CD14-positive monocyte (primary cell): ENCODE data around the gene IL5. TPM values are rescaled to one million over a fixed set of nuclear protein-coding genes. Genes with fewer than 3 reads are reported as not detected.

Source experiments
- DNase-seq, 3 donors: peaks; one replicate each; pipeline ENCODE4 v3.0.0-alpha.2; 2011 to 2022
- H2AFZ ChIP-seq: 2 replicates; pipeline ENCODE4 v1.6.0; 2012; ENCODE audit warnings: mild to moderate bottlenecking, low read depth, low read length, inconsistent platforms; ENCODE audit not compliant: insufficient read depth, poor library complexity, severe bottlenecking
- H3K27ac ChIP-seq, 2 donors: 1 replicate in 1 of 2; 2 replicates in 1 of 2; pipeline ENCODE4 v1.5.1; 2012 to 2013; ENCODE audit warnings: low read length in 2 of 2, control low read depth in 1 of 2, inconsistent platforms in 1 of 2, low read depth in 1 of 2, mild to moderate bottlenecking in 1 of 2
- H3K27me3 ChIP-seq, 2 donors: one replicate each; pipeline versions ENCODE4 v1.6.0 to v1.6.1; 2011 to 2013; ENCODE audit warnings: low read length in 2 of 2; ENCODE audit not compliant: control insufficient read depth in 2 of 2, insufficient read depth in 2 of 2
- H3K36me3 ChIP-seq, 2 donors: replicated peaks in 1 of 2; 1 replicate in 1 of 2; 2 replicates in 1 of 2; pipeline versions ENCODE4 v1.5.1 to v1.6.1; 2012 to 2013; ENCODE audit warnings: low read length in 2 of 2, control low read depth in 1 of 2, inconsistent platforms in 1 of 2, mild to moderate bottlenecking in 1 of 2; ENCODE audit not compliant: insufficient read depth in 2 of 2, control insufficient read depth in 1 of 2
- H3K4me1 ChIP-seq, 2 donors: 1 replicate in 1 of 2; 2 replicates in 1 of 2; pipeline versions ENCODE4 v1.5.1 to v1.6.1; 2012 to 2013; ENCODE audit warnings: low read length in 2 of 2, control low read depth in 1 of 2, inconsistent platforms in 1 of 2, mild to moderate bottlenecking in 1 of 2, moderate library complexity in 1 of 2; ENCODE audit not compliant: insufficient read depth in 2 of 2, control insufficient read depth in 1 of 2
- H3K4me2 ChIP-seq: replicated peaks from 2 replicates; pipeline ENCODE3; 2012; ENCODE audit warnings: low read length, moderate library complexity, mild to moderate bottlenecking; ENCODE audit not compliant: poor library complexity, severe bottlenecking; ENCODE audit errors: extremely low read depth
- H3K4me3 ChIP-seq, 3 experiments: fragments of 200-600 bp in 1 of 3; sonication (generic) in 1 of 3; replicated peaks in 1 of 3; 1 replicate in 2 of 3; 2 replicates in 1 of 3; pipeline ENCODE4 v1.5.1; 2011 to 2013; ENCODE audit warnings: low read length in 3 of 3, mild to moderate bottlenecking in 3 of 3, control low read depth in 2 of 3, low read depth in 2 of 3, inconsistent platforms in 1 of 3, moderate library complexity in 1 of 3
- H3K79me2 ChIP-seq: 2 replicates; pipeline ENCODE4 v1.6.0; 2012; ENCODE audit warnings: mild to moderate bottlenecking, control low read depth, inconsistent platforms, low read length, moderate library complexity; ENCODE audit not compliant: insufficient read depth
- H3K9ac ChIP-seq: 2 replicates; pipeline ENCODE4 v1.6.0; 2017; ENCODE audit warnings: low read length, mild to moderate bottlenecking; ENCODE audit not compliant: insufficient read depth, poor library complexity, severe bottlenecking
- H3K9me3 ChIP-seq, 2 donors: replicated peaks in 1 of 2; 1 replicate in 1 of 2; 2 replicates in 1 of 2; pipeline versions ENCODE4 v1.5.1 to v1.6.1; 2012 to 2013; ENCODE audit warnings: low read length in 2 of 2, control low read depth in 1 of 2; ENCODE audit not compliant: control insufficient read depth in 1 of 2, insufficient read depth in 1 of 2
- H4K20me1 ChIP-seq: 2 replicates; pipeline ENCODE4 v1.6.0; 2012; ENCODE audit warnings: mild to moderate bottlenecking, low read length, control low read depth, moderate library complexity; ENCODE audit not compliant: insufficient read depth
- H3K27ac Mint-ChIP-seq, 7 donors: one replicate each; pipeline ENCODE4 v1.8.0; 2020; ENCODE audit warnings: mild to moderate bottlenecking in 7 of 7, mixed read lengths in 7 of 7, moderate library complexity in 6 of 7, inconsistent platforms in 2 of 7
- H3K27me3 Mint-ChIP-seq, 3 donors: one replicate each; pipeline ENCODE4 v1.8.0; 2021 to 2022; ENCODE audit warnings: low read depth in 3 of 3, mild to moderate bottlenecking in 3 of 3, mixed read lengths in 3 of 3, moderate library complexity in 3 of 3, inconsistent platforms in 1 of 3
- H3K36me3 Mint-ChIP-seq, 2 donors: one replicate each; pipeline ENCODE4 v1.8.0; 2020; ENCODE audit warnings: mixed read lengths in 2 of 2, inconsistent platforms in 1 of 2, mild to moderate bottlenecking in 1 of 2
- H3K4me1 Mint-ChIP-seq: one replicate; pipeline ENCODE4 v1.8.0; 2020; ENCODE audit warnings: mild to moderate bottlenecking, mixed read lengths
- H3K4me3 Mint-ChIP-seq, 2 donors: one replicate each; pipeline ENCODE4 v1.8.0; 2020; ENCODE audit warnings: mild to moderate bottlenecking in 2 of 2, mixed read lengths in 2 of 2, moderate library complexity in 1 of 2
- H3K9me3 Mint-ChIP-seq, 7 donors: one replicate each; pipeline ENCODE4 v1.8.0; 2020 to 2022; ENCODE audit warnings: mixed read lengths in 7 of 7, mild to moderate bottlenecking in 6 of 7, moderate library complexity in 6 of 7, inconsistent platforms in 2 of 7
- WGBS: methylation state at CpG from one replicate; pipeline ENCODE4 v1.1.5; 2013; ENCODE audit warnings: missing lambda C conversion rate; ENCODE audit not compliant: insufficient coverage; 5-methylcytosine and 5-hydroxymethylcytosine counted together
- intact Hi-C, 2 donors: fragments of 100-400 bp; cut with micrococcal nuclease; formaldehyde crosslinking; loops; one replicate each; pipeline versions ENCODE4 v1.15.0 to v1.15.1; 2023
- polyA plus RNA-seq, 3 donors: library from polyadenylated mRNA; depleted of rRNA in 1 of 3; unstranded in 2 of 3; stranded (reverse) in 1 of 3; fragments of 300-500 nt in 2 of 3; fragments of >200 nt in 1 of 3; fragmentation: Illumina TruSeq in 2 of 3; gene quantifications; 1 replicate in 2 of 3; 2 replicates in 1 of 3; pipeline ENCODE4 v1.2.3, GENCODE V29; 2012 to 2021
- TF ChIP-seq, protein P1 (sequence below): fragments of 200-600 bp; IDR thresholded peaks from one replicate; pipeline ENCODE4 v1.8.0; 2022; ENCODE audit warnings: antibody characterized with exemption, mild to moderate bottlenecking

Gene IL5
- polyA plus RNA-seq, 3 donors = not detected

DNA sequence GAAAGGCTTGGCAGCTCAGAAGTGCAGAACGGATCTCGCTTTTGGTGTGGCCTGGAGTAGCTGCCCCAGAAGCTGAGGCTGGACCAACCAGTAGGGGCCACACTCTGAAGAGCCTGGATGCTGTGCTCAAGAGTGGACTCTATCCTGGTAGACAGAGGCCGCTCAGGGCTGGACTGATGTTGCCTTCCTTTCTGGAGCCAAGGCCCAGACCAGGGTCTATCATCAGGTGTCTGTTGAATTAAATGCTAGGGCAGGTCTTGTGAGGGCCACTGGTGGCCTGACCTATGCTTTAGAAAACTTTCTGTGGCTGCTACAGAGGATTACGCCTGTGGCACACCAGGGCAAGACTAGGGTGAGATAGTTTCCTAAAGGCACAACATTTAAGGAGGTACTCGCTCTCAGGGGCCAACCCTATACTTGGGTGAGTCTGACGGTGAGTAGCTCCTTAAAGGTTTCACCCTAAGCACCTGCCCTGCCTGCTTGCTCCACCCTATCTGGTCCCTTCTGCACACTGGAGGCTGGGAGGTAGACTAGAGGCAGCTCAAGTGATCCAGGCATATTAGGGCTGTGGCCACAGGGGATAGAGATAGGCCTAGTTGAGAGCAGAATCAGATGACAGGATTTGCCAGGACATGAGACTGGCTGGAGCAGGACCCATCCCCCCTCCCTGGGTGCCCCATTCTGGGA is 42.9 kb downstream of the IL5 start:
- H3K79me2 ChIP-seq = no peaks in the 10 kb centered on the region
- no peaks in the 10 kb centered on the region for H3K9me3 ChIP-seq
- H4K20me1 ChIP-seq = no peaks in the 10 kb centered on the region
- peaks cover 26 to 37% of the 10 kb centered on the region in 2 donors for H3K4me1 ChIP-seq
- Mint-ChIP-seq H3K36me3 (no peaks in the 10 kb centered on the region), H3K27me3 (peaks cover 0 to 4% (median 0%) of the 10 kb centered on the region in 3 donors), H3K27ac (peak overlapping the region in 4 of 7 donors; percentile 26 to 75 (median 60)), H3K4me1 (peaks cover 35% of the 10 kb centered on the region), H3K4me3 (no peak overlapping the region), H3K9me3 (no peaks in the 10 kb centered on the region)
- H3K4me3 ChIP-seq = no peak overlapping the region
- peak overlapping the region in 1 of 2 donors; percentile 45 for H3K27ac ChIP-seq
- H3K27me3 ChIP-seq = no peaks in the 10 kb centered on the region
- TF ChIP-seq, protein P1, sequence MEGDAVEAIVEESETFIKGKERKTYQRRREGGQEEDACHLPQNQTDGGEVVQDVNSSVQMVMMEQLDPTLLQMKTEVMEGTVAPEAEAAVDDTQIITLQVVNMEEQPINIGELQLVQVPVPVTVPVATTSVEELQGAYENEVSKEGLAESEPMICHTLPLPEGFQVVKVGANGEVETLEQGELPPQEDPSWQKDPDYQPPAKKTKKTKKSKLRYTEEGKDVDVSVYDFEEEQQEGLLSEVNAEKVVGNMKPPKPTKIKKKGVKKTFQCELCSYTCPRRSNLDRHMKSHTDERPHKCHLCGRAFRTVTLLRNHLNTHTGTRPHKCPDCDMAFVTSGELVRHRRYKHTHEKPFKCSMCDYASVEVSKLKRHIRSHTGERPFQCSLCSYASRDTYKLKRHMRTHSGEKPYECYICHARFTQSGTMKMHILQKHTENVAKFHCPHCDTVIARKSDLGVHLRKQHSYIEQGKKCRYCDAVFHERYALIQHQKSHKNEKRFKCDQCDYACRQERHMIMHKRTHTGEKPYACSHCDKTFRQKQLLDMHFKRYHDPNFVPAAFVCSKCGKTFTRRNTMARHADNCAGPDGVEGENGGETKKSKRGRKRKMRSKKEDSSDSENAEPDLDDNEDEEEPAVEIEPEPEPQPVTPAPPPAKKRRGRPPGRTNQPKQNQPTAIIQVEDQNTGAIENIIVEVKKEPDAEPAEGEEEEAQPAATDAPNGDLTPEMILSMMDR = no peak
- peak overlapping the region; percentile 43 for H2AFZ ChIP-seq
- peak in 1 of 3 donors; percentile 5 for DNase-seq
- 100% methylated on average over 4 of the region's 6 CpGs for WGBS
- no peak overlapping the region for H3K9ac ChIP-seq
- H3K36me3 ChIP-seq = no peaks in the 10 kb centered on the region
- intact Hi-C loops = loop anchor here (1.0 to 10.0 kb wide), 3 partner anchors 114 to 324 kb away; partner anchors contain the start of gene SOWAHA (in 1 of the 2)
- no peak overlapping the region for H3K4me2 ChIP-seq

DNA sequence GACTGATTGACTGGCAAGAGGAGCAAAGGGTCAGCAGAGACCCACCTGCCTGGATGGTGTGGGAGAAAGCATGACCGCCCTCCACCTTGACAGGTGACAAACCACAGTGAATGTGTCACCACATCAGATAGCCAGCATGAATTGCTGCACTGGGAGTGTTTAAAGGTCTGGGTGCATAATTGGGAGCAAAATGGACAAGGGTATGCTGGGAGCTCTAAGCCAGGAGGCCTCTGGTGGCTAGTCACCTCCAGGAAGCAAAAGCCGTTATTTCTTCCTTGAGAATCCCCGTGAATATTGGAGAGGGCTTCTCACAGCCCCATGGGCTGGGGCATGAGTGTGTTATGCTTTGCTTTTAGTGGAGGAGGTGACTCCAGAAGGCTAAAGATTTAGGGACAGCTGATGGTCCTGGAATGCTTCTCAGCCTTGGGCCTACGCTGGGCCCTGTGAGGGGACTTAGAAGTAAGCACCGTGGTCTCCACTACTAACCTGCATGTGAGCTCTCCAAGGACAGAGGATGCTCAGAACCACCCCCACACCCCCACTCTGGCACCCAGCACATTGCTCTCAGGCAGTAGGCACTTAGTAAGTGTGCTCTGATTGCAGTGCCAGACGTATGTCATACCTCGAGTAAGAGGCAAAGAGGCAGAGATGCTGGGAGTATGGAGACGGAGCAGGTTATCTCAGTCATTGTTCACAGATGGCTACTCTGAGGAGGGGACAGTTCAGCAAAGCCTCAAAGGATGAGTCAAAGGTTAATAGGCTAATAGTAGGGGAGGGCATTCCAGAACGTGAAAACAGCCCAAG is 43.7 kb downstream of the IL5 start:
- 76% methylated on average over 8 of the region's 9 CpGs for WGBS
- peaks cover 6% of the 10 kb centered on the region for H3K79me2 ChIP-seq
- H3K4me2 ChIP-seq = no peak overlapping the region
- peak overlapping the region in 3 of 7 donors; percentile 62 to 80 (median 69) for H3K27ac Mint-ChIP-seq
- TF ChIP-seq, protein P1 = no peak
- intact Hi-C loops = loop anchor here (1.0 to 10.0 kb wide), 5 partner anchors 37 to 325 kb away; partner anchors contain the start of genes SLC22A4 (in 1 of the 2) and SOWAHA (in 1 of the 2)
- H3K9me3 ChIP-seq = no peaks in the 10 kb centered on the region
- H4K20me1 ChIP-seq = no peaks in the 10 kb centered on the region
- no peak overlapping the region for H2AFZ ChIP-seq
- H3K4me3 ChIP-seq = no peak overlapping the region
- no peaks in the 10 kb centered on the region for H3K36me3 Mint-ChIP-seq
- no peak overlapping the region for H3K27ac ChIP-seq
- H3K27me3 Mint-ChIP-seq = peaks cover 0 to 4% (median 0%) of the 10 kb centered on the region in 3 donors
- no peaks in the 10 kb centered on the region for H3K9me3 Mint-ChIP-seq
- H3K4me1 ChIP-seq = peaks cover 34 to 44% of the 10 kb centered on the region in 2 donors
- DNase-seq = peak in 1 of 3 donors; percentile 37
- no peaks in the 10 kb centered on the region for H3K36me3 ChIP-seq
- peaks cover 42% of the 10 kb centered on the region for H3K4me1 Mint-ChIP-seq
- no peak overlapping the region for H3K4me3 Mint-ChIP-seq
- H3K27me3 ChIP-seq = no peaks in the 10 kb centered on the region
- no peak overlapping the region for H3K9ac ChIP-seq
